ENCODE measurements around the gene CYBA.

CYBA gene

DNA sequence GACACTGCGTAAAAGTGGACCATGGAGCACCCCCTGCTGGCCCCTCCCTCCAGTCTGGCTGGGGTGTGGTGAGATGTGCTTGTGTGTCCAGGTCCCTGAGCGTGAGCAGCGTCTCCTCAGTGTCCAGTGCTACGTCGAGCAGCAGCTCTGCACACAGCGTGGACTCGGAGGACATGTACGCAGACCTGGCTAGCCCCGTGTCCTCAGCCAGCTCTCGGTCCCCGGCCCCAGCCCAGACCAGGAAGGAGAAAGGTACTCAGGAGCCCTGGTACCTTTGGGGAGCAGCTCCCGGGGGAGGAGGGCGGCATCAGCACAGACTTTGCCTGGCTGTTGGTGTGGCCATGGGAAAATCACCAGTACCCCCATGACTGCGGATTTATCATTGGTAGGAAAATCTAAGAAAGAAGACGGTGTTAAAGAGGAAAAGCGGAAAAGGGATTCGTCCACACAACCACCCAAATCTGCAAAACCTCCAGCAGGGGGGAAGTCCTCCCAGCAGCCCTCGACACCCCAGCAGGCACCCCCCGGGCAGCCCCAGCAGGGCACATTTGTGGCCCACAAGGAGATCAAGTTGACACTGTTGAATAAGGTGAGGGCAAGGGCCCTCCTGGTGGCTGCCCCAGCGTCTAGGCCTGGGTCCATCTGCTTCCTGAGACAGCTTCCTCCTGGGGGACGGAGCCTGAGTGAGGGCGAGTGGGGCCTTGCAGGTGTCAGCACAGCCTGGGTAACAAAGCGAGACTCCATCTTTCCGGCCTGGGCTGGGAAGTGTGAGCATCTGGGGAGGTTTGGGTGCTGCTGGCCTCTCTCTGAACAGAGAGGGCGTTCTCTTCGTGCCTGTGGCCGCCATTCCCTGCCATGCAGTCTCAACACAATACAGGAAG lies 23.1 kb downstream of the CYBA start:
- TF ChIP-seq, protein P1, sequence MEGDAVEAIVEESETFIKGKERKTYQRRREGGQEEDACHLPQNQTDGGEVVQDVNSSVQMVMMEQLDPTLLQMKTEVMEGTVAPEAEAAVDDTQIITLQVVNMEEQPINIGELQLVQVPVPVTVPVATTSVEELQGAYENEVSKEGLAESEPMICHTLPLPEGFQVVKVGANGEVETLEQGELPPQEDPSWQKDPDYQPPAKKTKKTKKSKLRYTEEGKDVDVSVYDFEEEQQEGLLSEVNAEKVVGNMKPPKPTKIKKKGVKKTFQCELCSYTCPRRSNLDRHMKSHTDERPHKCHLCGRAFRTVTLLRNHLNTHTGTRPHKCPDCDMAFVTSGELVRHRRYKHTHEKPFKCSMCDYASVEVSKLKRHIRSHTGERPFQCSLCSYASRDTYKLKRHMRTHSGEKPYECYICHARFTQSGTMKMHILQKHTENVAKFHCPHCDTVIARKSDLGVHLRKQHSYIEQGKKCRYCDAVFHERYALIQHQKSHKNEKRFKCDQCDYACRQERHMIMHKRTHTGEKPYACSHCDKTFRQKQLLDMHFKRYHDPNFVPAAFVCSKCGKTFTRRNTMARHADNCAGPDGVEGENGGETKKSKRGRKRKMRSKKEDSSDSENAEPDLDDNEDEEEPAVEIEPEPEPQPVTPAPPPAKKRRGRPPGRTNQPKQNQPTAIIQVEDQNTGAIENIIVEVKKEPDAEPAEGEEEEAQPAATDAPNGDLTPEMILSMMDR (conservative IDR thresholded peaks at IDR 0.05; ENCODE audit: low read depth) = no peak
- H3K27ac ChIP-seq = peak overlapping the region; percentile 24; the same call in 1 of the 2 replicates
- ChIA-PET CTCF (interaction anchor here (1.2 kb wide), 1 partner anchor 175 kb away, joined by 4 read pairs; the partner anchor contains the start of gene ZFPM1), POLR2A (ENCODE audit: low non-redundant PET) (no interaction called here)
- DNase-seq (ENCODE audit: low spot score) = no peak

DNA sequence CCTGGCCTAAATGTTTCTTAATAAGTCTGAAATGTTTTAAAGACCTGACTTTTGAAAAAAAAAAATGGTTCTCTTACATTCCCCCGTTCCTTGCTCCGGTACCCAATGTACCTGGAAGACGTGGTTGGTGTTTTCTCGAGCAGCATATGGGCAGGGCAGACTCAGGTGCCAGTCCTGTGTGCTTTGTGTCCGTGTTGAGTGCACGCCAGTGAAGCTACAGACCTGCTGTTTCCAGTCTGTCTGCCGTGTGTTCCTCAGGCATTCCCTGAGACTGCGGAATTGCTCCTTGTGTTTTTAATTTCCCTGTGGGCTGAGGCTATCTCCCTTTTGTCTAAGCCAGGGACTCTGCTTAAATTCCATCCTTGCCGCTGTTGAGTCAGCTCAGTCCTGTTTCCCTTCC lies 24.2 kb downstream of the CYBA start:
- no peak for DNase-seq (ENCODE audit: low spot score)
- no peak overlapping the region for H3K27ac ChIP-seq
- TF ChIP-seq, protein P1 (conservative IDR thresholded peaks at IDR 0.05; ENCODE audit: low read depth) = no peak
- ChIA-PET CTCF (interaction anchor here (1.2 kb wide), 1 partner anchor 174 kb away, joined by 4 read pairs; the partner anchor contains the start of gene ZFPM1), POLR2A (ENCODE audit: low non-redundant PET) (no interaction called here)

DNA sequence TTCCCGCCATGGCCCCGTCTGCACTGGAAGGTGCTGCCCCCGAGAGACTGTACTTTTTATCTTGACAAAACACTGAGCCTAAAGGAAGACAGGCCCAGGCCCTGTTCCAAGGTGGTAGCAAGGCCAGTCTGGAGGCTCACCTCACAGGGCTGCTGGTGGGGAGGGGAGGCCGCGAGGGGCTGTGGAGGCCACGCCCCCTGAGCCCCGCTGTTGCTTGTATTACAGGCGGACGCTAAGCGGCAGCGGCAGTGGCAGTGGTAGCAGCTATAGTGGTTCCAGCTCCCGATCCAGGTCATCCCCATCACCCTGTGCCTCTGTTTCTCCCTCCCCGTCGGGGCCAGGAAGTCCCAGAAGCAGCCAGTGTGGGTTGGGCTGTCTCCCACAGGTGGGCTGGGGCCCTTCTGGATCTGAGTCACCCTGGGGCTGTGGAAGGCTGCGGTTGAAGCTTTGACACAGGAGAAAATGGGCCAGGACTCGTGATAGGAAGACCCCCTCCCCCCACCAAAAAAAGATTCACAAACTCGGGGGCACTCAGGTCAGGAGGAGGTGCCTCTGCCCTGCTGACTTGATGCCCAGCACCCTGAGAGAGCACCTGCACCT lies 25.8 kb downstream of the CYBA start:
- DNase-seq (ENCODE audit: low spot score) = no peak
- TF ChIP-seq, protein P1 (conservative IDR thresholded peaks at IDR 0.05; ENCODE audit: low read depth) = no peak
- no peak overlapping the region for H3K27ac ChIP-seq
- ChIA-PET POLR2A (ENCODE audit: low non-redundant PET) (no interaction called here), CTCF (interaction anchor here (0.6 kb wide), 1 partner anchor 977 kb away, joined by 4 read pairs; no protein-coding TSS in a partner anchor)

DNA sequence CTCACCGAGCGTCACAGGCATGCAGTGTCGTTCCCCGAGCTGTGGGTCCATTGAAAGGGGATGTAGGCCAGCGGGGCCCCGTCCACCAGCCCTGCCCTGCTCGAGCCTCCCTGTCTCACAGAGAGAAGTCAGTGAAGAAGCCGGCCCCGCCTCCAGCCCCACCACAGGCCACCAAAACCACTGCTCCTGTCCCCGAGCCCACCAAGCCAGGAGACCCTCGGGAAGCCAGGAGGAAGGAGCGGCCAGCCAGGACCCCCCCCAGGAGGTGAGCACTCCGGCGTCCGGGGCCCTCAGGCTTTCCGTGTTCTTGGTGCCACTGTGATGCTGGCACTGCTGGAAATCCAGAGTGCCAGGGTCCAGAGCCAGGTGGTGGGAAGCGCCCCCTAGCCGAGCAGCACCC lies 26.4 kb downstream of the CYBA start:
- no peak overlapping the region for H3K27ac ChIP-seq
- TF ChIP-seq, protein P1 (conservative IDR thresholded peaks at IDR 0.05; ENCODE audit: low read depth) = no peak
- DNase-seq (ENCODE audit: low spot score) = no peak
- ChIA-PET POLR2A (ENCODE audit: low non-redundant PET) (no interaction called here), CTCF (no interaction called here)

DNA sequence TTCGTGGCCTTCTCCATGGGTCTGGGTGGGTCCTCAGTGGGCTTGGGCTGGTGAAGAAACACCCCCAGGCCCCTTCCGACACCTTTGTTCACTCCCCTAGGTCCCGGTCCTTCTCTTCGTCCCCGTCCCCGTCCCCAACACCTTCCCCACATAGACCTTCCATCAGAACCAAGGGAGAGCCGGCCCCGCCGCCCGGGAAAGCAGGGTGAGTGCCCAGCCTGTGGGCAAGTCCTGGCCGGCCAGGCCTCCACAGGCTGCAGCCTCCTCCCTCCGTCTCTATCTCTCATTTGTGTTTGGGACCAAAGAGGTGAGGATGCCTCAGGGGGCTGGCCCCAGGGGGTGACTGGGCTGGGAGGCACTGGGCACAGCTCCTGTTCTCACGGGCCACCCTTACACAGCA lies 27.0 kb downstream of the CYBA start:
- TF ChIP-seq, protein P1 (conservative IDR thresholded peaks at IDR 0.05; ENCODE audit: low read depth) = no peak
- ChIA-PET POLR2A (ENCODE audit: low non-redundant PET) (no interaction called here), CTCF (no interaction called here)
- no peak overlapping the region for H3K27ac ChIP-seq
- no peak for DNase-seq (ENCODE audit: low spot score)

DNA sequence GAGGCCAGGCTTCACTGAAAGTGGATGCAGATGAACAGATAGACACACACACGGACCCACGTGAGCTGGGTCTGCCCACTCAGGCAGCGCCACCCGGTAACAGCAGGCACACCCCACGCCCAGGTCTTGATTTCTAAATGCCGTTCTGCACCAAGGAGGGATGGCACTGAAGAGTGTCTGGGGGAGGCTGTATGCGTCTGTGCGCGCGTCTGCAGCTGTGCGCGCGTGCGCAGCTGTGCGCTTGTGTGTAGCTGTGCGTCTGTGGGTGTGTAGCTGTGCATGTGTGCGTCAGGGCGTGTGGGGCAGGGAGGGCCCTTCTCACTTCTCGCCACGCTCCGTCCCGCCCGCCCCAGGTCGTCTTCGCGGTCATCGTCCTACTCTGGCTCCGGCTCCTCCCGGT lies 28.0 kb downstream of the CYBA start:
- ChIA-PET CTCF (no interaction called here), POLR2A (ENCODE audit: low non-redundant PET) (no interaction called here)
- DNase-seq (ENCODE audit: low spot score) = no peak
- no peak overlapping the region for H3K27ac ChIP-seq
- TF ChIP-seq, protein P1 (conservative IDR thresholded peaks at IDR 0.05; ENCODE audit: low read depth) = no peak
